GM19193 (cell line): ENCODE measurements around the gene DPT.

Source experiments
- POLR2A ChIP-seq: IDR thresholded peaks from 4 replicates; pipeline ENCODE4 v1.6.1; 2011; ENCODE audit not compliant: insufficient read depth, insufficient read length; ENCODE audit errors: extremely low read depth

Gene DPT

DNA sequence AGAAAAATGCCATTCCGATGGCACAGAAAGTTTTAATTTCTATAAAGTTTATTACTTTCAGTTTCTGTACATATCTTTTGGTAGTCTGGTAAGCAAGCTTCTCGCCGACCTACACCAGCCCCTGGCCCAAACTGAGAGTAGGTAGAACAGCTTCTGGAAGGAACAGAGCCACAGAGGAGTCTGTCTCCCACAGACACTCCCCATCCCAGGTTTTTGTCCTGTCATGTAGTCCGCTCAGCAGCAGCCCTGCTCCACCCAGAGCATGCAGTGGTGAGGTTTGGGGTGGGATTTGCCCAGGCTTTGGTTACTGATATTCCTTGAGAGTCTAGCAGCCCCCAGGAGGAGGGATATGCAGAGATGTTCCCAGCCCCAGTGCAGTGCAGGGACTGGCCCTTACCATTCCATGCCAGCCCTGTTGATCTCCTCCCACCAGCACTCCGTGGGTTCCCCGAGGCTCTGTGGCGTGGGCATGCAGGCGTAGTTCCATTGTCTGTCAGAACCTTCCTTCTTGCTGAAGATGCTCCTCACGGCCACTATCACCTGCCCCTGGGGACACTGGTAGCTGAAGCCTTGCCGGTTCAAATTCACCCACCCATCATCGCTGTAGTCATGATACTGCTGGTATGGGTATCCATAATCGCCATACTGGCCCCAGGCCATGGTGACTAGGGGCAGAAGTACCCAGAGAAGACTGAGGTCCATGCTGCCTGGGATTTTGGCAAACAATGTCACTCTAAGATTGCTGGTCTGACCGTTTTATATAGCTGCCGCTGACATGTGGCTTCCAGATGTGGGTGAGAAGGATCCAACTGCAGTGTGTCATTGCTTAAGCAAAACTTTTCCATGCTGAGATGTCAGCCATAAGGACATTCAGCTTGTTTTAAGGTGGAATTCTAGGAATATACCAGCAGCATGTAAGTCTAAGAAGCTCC, at the start of gene DPT:
Gene DPT, minus strand, starts transcription at position 734 of the 932 bp plus-strand sequence. Its CDS starts 32 bp downstream, at position 702.
- TF ChIP-seq POLR2A, result no peak

GRCh38 chr1:168775366-168775765, 46.4 kb upstream of the DPT start:
- no peak for TF ChIP-seq POLR2A

- TF ChIP-seq POLR2A, result no peak
These were observed 45.2 kb upstream of the DPT start for GRCh38 chr1:168774241-168774640.

DNA sequence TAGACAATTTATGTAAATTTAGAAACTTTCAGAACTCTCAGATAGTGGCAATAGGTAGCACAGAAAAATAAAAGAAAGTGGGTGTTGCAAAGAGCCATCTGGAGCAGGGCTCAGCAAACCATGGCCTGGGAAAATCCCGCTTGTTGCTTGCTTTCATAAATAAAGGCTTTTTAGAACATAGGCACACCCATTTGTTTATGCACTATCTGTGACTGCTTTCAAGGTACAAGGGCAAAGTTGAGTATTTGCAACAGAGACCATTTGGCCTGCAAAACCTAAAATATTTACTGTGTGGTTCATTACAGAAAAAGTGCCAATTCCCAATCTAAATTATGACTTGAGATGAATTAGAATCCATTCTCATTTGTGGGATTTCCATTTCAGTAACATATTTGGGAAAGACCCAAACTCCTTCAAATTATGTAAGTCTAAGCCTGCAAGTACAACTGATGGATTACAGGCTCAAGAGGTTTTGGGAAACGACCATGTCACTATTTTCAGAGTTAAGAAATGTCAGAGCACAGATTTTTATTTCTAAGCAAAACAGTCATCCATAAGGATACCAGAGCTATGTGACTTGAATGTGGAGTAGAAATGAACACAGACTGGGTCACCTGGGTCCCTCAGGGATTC, 43.5 kb upstream of the DPT start:
- TF ChIP-seq POLR2A, result no peak

DNA sequence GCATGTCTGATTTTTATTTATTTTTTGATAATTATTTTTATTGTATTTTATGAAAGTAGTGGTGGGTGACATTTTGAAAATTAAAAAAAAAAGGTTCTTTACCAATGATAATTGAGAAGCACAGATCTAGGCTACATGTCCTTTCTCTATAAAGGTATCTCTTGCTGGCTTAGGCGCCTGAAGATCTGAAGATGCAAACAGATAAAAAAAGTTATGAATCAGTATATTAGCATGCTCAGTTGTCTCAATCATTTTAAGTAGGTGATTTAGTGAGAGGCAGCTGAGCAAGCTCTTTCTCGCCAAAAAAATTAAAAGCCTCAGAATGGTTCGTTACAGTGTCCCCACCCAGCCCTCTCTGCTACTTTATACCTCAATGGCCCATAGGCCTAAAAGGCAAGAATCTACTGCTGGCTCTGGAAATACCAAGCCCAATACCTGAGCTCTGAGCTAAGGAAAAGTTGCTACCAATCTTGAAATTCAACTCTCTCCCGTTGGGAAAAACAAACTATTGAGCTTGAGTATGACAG, 42.2 kb upstream of the DPT start:
- TF ChIP-seq POLR2A, result no peak

- TF ChIP-seq POLR2A, result no peak
These were observed 39.0 kb upstream of the DPT start for GRCh38 chr1:168767894-168768584.

DNA sequence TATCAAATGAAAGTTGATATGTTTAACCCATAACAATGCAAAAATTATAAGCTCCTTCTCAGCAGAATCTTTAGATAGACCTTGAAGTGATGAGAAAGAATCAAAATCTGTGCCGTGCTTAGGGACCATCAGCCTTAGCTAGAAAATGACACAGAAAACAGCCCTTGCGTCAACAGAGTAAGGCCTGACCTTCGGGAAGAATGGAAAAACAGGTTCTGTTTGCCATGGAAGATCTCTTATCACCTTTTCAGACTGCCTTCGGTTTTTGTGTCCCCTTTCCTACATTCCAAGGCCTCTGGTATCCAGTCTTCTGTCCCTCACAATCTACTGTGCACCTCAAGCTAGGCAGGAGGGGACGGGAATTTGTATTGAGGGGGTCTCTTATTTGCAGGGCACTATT, 37.6 kb upstream of the DPT start:
- no peak for TF ChIP-seq POLR2A

DNA sequence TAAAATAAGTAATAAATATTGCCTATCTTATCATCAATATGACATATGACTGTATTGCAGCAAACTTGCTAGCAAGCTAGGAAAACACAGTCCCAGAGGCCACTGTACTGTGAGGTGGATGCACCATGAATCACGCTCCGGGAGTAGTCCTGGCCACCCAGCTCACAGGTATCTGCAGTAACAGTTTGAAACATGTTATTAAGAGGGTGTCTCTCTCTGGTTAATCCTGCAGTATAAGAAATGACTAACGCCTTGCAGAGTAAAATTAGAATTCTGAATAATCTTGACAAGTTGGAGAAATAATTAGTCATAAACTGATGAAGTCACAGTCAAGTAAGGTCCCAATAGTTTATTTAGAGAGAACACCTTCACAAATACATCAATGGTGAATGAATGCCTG, 34.0 kb upstream of the DPT start:
- TF ChIP-seq POLR2A, result no peak

DNA sequence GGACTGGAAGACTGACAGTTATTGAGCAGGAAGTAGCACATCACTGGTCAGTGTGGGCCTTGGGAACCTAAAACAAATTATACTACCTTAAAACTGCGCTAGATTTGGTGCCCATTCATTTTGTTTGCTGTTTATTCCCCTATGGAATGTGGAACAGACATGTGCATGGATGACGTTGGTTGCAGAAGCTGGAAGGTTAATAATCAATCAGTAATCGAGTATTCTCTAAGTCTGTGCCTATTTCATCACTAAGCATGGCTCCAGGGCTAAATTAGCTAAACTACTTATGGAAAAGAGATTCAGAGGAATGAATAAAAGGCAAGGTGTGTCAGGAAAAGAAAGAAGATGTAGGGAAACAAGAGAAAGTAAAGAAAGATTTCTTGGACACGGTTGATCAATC, 33.5 kb upstream of the DPT start:
- no peak for TF ChIP-seq POLR2A

DNA sequence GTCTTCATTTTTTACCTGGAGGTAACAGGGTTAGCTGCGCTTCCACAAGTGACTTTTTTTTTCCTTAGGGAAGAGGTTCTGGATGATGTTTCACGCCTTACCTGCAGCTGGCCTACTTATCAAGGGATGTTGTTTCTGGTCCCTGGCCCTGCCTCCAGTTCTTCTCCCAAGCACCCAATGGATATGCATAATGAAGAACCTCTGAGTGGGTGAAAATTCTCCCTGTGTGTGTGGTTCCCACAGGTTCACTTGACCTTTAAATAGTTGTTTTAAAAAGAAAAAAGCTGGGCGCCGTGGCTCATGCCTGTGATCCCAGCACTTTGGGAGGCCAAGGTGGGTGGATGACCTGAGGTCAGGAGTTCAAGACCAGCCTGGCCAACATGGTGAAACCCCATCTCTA, 31.8 kb upstream of the DPT start:
- no peak for TF ChIP-seq POLR2A

- no peak for TF ChIP-seq POLR2A
These were observed 31.2 kb upstream of the DPT start for GRCh38 chr1:168760241-168760640.

GRCh38 chr1:168759077-168759476, 30.1 kb upstream of the DPT start:
- TF ChIP-seq POLR2A, result no peak

DNA sequence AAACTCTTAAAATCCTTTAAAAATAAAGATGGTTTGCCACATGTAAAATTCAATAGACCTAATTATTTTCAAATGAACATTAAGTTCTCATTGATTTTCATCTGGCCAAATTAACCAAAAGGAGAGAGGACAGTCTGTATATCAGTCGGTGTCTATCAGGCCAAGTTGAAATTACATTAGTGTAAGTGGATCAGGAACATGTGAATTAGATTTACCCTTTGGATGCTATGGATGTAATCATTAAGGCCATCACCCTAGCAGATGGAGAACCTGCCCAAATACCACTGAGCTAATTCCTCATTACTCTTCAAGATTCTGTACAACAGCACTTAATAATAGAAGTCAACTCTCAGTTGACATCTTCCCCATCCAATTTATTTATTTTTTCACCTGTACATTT, 29.5 kb upstream of the DPT start:
- no peak for TF ChIP-seq POLR2A

- no peak for TF ChIP-seq POLR2A
These were observed 26.9 kb upstream of the DPT start for GRCh38 chr1:168755800-168756418.

DNA sequence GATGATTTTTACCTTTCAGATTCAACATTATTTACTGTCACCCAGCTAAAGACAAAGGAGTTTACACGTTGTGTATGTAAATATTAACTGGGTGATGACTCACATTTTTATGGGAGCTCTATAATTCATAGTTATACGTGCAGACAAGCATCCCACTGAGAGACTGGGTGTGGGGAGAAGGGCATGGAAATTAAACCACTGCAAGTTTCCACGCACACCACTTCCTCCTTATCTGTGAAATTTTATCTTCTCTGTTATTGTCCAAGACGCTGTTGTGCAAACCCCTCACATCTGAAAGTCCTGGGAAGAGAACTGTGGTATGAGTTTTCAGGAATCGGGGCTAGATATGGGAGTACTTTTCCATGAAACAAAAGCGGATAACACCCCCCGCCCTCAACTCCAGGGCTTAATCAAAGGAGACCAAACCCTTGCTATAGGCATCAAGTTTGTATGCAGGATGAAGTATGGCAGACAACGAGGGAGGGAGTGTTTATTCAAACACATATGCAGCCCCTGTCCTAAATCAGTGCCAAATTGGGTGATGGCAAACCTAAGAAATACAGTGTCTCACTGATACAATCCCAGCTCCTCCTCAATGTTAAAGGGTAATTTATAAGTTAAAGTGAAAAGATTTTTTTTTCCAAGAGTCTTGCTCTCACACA, 23.3 kb upstream of the DPT start:
- TF ChIP-seq POLR2A, result no peak

- no peak for TF ChIP-seq POLR2A
These were observed 22.2 kb upstream of the DPT start for GRCh38 chr1:168751195-168751650.
